ENCODE measurements around the gene TRIM24. TPM values are rescaled to one million over a fixed set of nuclear protein-coding genes. Genes with fewer than 3 reads are reported as not detected.

TRIM24 gene
- total and polyA plus RNA-seq, 9 donors, result 17.0 to 55.6 (median 32.7) TPM

GRCh38 chr7:138630059-138630610 lies 170.1 kb downstream of the TRIM24 start:
- Histone ChIP-seq H3K36me3 (no peaks in the 10 kb centered on the region), H3K4me1 (ENCODE audit: insufficient read depth) (no peaks in the 10 kb centered on the region), H3K27me3 (no peaks in the 10 kb centered on the region), H3K27ac (no peak overlapping the region), H3K4me3 (no peak overlapping the region), H3K9me3 (no peaks in the 10 kb centered on the region)
- TF ChIP-seq EP300 (IDR thresholded peaks at IDR 0.05) (no peak), CTCF (IDR thresholded peaks at IDR 0.05) (no peak), POLR2A (IDR thresholded peaks at IDR 0.05) (no peak)
- intact Hi-C loops (cut with DNase I), result no loop called here
- 93 to 97% (median 94%) methylated on average over 8 of the region's 8 CpGs for WGBS, 3 donors
- no peak for DNase-seq

GRCh38 chr7:138632384-138632783 lies 172.3 kb downstream of the TRIM24 start:
- no peaks in the 10 kb centered on the region for H3K36me3 ChIP-seq
- no peak for DNase-seq
- no peak overlapping the region for H3K27ac ChIP-seq
- intact Hi-C loops (cut with DNase I), result no loop called here
- WGBS, 3 donors, result 54 to 71% (median 64%) methylated on average over 2 of the region's 2 CpGs
- no peaks in the 10 kb centered on the region for H3K4me1 ChIP-seq (ENCODE audit: insufficient read depth)
- H3K27me3 ChIP-seq, result no peaks in the 10 kb centered on the region
- TF ChIP-seq POLR2A (IDR thresholded peaks at IDR 0.05), result no peak
- H3K9me3 ChIP-seq, result no peaks in the 10 kb centered on the region
- H3K4me3 ChIP-seq, result no peak overlapping the region

GRCh38 chr7:138632826-138633602 lies 173.0 kb downstream of the TRIM24 start:
- no peaks in the 10 kb centered on the region for H3K4me1 ChIP-seq (ENCODE audit: insufficient read depth)
- no peaks in the 10 kb centered on the region for H3K36me3 ChIP-seq
- no peak for DNase-seq
- no peak overlapping the region for H3K4me3 ChIP-seq
- H3K9me3 ChIP-seq, result no peaks in the 10 kb centered on the region
- H3K27ac ChIP-seq, result no peak overlapping the region
- TF ChIP-seq POLR2A (IDR thresholded peaks at IDR 0.05) (no peak), EP300 (IDR thresholded peaks at IDR 0.05) (no peak), CTCF (IDR thresholded peaks at IDR 0.05) (no peak)
- WGBS, 3 donors, result 40 to 52% (median 41%) methylated on average over 12 of the region's 12 CpGs
- intact Hi-C loops (cut with DNase I), result no loop called here
- no peaks in the 10 kb centered on the region for H3K27me3 ChIP-seq

Small RNAs within 50 kb of the gene (small RNA-seq; reads per million reads assigned to genes)
- not detected for gene RF00561

Other genes with a start within 250 kb of the TRIM24 start
- 1 to 10 TPM in 2 of 7 donors, under 1 TPM in 4, not detected in 1; 0.08 to 1.3 (median 0.72) TPM for gene SVOPL, start 241.1 kb downstream of the TRIM24 start, total RNA-seq
- 1 to 10 TPM in 1 of 2 donors, under 1 TPM in 1; 0.81 to 1.3 TPM for gene SVOPL, start 241.1 kb downstream of the TRIM24 start, polyA plus RNA-seq

All from ovary (tissue), 9 donors.